Measurements from ENCODE around the gene TEX9. TPM values are rescaled to one million over a fixed set of nuclear protein-coding genes. Genes with fewer than 3 reads are reported as not detected.

Gene TEX9
- total and polyA plus RNA-seq, 3 donors from 2014 or later: 9.9 to 37.7 (median 20.4) TPM

- no peak for DNase-seq
- WGBS, 2 donors: 39 to 40% methylated on average over 2 of the region's 2 CpGs
- Histone ChIP-seq H3K4me1 (no peaks in the 10 kb centered on the region), H3K36me3 (ENCODE audit: low read depth, missing control alignments) (no peaks in the 10 kb centered on the region), H3K27ac (no peak overlapping the region), H3K9me3 (no peaks in the 10 kb centered on the region), H3K27me3 (no peaks in the 10 kb centered on the region), H3K4me3 (no peak overlapping the region)
- intact Hi-C loops (cut with DNase I; ENCODE audit: low total_unique reads): no loop called here
- TF ChIP-seq POLR2A (IDR thresholded peaks at IDR 0.05): no peak
- TF ChIP-seq CTCF (IDR thresholded peaks at IDR 0.05): peak in 1 of 3 experiments; percentile 33
These were observed 63.7 kb downstream of the TEX9 start for GRCh38 chr15:56428821-56429458.

GRCh38 chr15:56432304-56432703, 67.1 kb downstream of the TEX9 start:
- 86 to 91% methylated on average over 5 of the region's 5 CpGs for WGBS, 2 donors
- Histone ChIP-seq H3K36me3 (ENCODE audit: low read depth, missing control alignments) (no peaks in the 10 kb centered on the region), H3K27ac (no peak overlapping the region), H3K27me3 (no peaks in the 10 kb centered on the region), H3K4me1 (no peaks in the 10 kb centered on the region), H3K4me3 (no peak overlapping the region), H3K9me3 (no peaks in the 10 kb centered on the region)
- TF ChIP-seq POLR2A (IDR thresholded peaks at IDR 0.05): no peak
- TF ChIP-seq CTCF (IDR thresholded peaks at IDR 0.05): no peak
- DNase-seq: no peak
- intact Hi-C loops (cut with DNase I; ENCODE audit: low total_unique reads): no loop called here

DNA sequence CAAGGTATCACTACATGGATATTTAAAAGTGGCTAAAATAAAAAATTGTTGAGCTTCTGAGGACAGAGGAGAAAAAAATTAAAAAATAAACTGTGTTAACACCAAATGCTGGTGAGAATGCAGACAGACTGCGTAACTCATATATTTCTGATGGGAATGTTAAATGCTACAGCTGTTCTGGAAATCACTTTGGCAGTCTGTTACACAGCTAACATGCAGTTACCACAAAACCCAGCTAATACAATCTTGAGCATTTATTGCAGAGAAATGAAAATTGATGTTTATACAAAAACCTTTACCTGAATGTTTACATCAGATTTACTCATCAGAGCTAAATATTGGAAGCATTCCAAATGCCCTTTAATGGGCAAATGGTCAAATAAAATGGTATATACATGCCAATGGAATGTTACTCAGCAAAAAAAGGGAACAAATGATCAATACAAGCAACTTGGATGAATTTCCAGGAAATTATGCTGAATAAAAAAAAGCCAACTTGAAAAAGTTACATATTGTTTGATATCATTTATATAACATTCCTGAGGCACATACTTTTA, 75.1 kb downstream of the TEX9 start:
- no peaks in the 10 kb centered on the region for H3K4me1 ChIP-seq
- H3K36me3 ChIP-seq (ENCODE audit: low read depth, missing control alignments): no peaks in the 10 kb centered on the region
- no peaks in the 10 kb centered on the region for H3K9me3 ChIP-seq
- DNase-seq: no peak
- TF ChIP-seq CTCF (IDR thresholded peaks at IDR 0.05) (no peak), POLR2A (IDR thresholded peaks at IDR 0.05) (no peak)
- 95 to 98% methylated on average over 1 of the region's 1 CpG for WGBS, 2 donors
- intact Hi-C loops (cut with DNase I; ENCODE audit: low total_unique reads): no loop called here
- H3K27me3 ChIP-seq: no peaks in the 10 kb centered on the region
- no peak overlapping the region for H3K4me3 ChIP-seq
- no peak overlapping the region for H3K27ac ChIP-seq

- TF ChIP-seq POLR2A (IDR thresholded peaks at IDR 0.05): no peak
- TF ChIP-seq CTCF (IDR thresholded peaks at IDR 0.05): no peak
- Histone ChIP-seq H3K27me3 (no peaks in the 10 kb centered on the region), H3K36me3 (ENCODE audit: low read depth, missing control alignments) (no peaks in the 10 kb centered on the region), H3K4me3 (no peak overlapping the region), H3K27ac (no peak overlapping the region), H3K4me1 (no peaks in the 10 kb centered on the region), H3K9me3 (no peaks in the 10 kb centered on the region)
- no peak for DNase-seq
- WGBS, 2 donors: 91 to 95% methylated on average over 3 of the region's 3 CpGs
- intact Hi-C loops (cut with DNase I; ENCODE audit: low total_unique reads): no loop called here
These were observed 77.1 kb downstream of the TEX9 start for GRCh38 chr15:56442354-56442753.

DNA sequence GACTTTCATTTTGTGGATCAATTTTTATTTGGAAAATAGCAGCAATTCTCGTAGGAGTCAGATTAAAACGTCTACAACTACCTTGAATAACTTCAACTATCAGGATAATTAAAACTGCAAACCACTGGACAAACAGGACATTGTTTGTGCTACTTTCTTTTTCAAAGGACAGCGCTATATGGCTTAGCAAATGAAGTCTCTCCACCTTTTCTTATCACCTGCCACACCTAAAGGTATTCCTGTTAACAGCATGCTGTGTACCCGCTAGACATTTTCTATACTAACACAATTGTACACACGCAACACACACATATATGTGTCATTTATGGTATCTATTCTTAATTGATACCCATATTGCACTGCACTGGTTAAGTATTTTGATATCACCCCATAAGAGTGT, 80.5 kb downstream of the TEX9 start:
- no peaks in the 10 kb centered on the region for H3K9me3 ChIP-seq
- no peak overlapping the region for H3K4me3 ChIP-seq
- H3K4me1 ChIP-seq: no peaks in the 10 kb centered on the region
- H3K36me3 ChIP-seq (ENCODE audit: low read depth, missing control alignments): no peaks in the 10 kb centered on the region
- no peak overlapping the region for H3K27ac ChIP-seq
- WGBS, 2 donors: 89 to 90% methylated on average over 5 of the region's 5 CpGs
- H3K27me3 ChIP-seq: no peaks in the 10 kb centered on the region
- DNase-seq: no peak
- no peak for TF ChIP-seq POLR2A (IDR thresholded peaks at IDR 0.05)
- TF ChIP-seq CTCF (IDR thresholded peaks at IDR 0.05): no peak
- intact Hi-C loops (cut with DNase I; ENCODE audit: low total_unique reads): no loop called here

Measured in testis (tissue), 3 donors.